Measurements from ENCODE around the gene ZBTB8A. TPM values are rescaled to one million over a fixed set of nuclear protein-coding genes. Genes with fewer than 3 reads are reported as not detected.

The ZBTB8A gene
- total and polyA plus RNA-seq, 2 of the 8 experiments (the other 6 are each of a cell fraction or from before 2014, with no cell fraction given): 2.9 to 10.4 TPM

GRCh38 chr1:32605711-32606424, 66.6 kb downstream of the ZBTB8A start:
- FAIRE-seq: no peak
- Histone ChIP-seq H2BK20ac (ENCODE audit: low read length) (no peak overlapping the region), H4K8ac (ENCODE audit: extremely low read depth, insufficient read depth, low read length) (no peak overlapping the region), H2BK120ac (replicated peaks; ENCODE audit: low read depth, low read length) (no peak overlapping the region), H3K56ac (replicated peaks; ENCODE audit: insufficient read length, low read depth, low read length) (no peak overlapping the region), H4K20me1 (replicated peaks in 1 of 2; ENCODE audit: control insufficient read depth in 1 of 2, insufficient read depth in 2 of 2, low read length in 2 of 2) (peaks cover 0 to 2% of the 10 kb centered on the region in 2 experiments), H3K23me2 (ENCODE audit: low read depth, low read length) (no peaks in the 10 kb centered on the region), H3K9me3 (ENCODE audit: insufficient read depth in 2 of 2, low read depth in 1 of 2, low read length in 1 of 2) (peaks cover 0 to 2% of the 10 kb centered on the region in 2 experiments; a peak in 1 of 4 replicates), H3K27ac (ENCODE audit: low read depth, low read length) (no peak overlapping the region), H2AK5ac (ENCODE audit: low read depth, low read length) (no peak overlapping the region), H3K36me3 (ENCODE audit: control insufficient read depth in 2 of 4, insufficient read depth in 4 of 4, low read length in 3 of 4) (peaks cover 0 to 3% (median 0%) of the 10 kb centered on the region in 4 experiments; a peak in 2 of 8 replicates), H4K91ac (replicated peaks; ENCODE audit: insufficient read length, low read length) (no peak overlapping the region), H3K14ac (ENCODE audit: insufficient read length) (no peak overlapping the region), H3K18ac (ENCODE audit: extremely low read depth, low read length) (no peak overlapping the region), H2BK15ac (ENCODE audit: low read length) (no peak overlapping the region), H2AFZ (ENCODE audit: low read length) (no peak overlapping the region), H4K5ac (ENCODE audit: insufficient read length, low read depth, low read length) (no peak overlapping the region), H3K27me3 (replicated peaks in 1 of 4; ENCODE audit: control insufficient read depth in 3 of 4, extremely low read depth in 1 of 4, insufficient read depth in 3 of 4, low read length in 3 of 4) (no peaks in the 10 kb centered on the region), H3K4me1 (replicated peaks in 1 of 4; ENCODE audit: control insufficient read depth in 3 of 4, insufficient read depth in 4 of 4, low read length in 3 of 4) (no peaks in the 10 kb centered on the region), H2BK12ac (ENCODE audit: low read depth, low read length) (0 out of 2 replicates have a peak overlapping the region, but pooled peaks have one; percentile 33), H3K79me2 (ENCODE audit: control insufficient read depth in 1 of 2, insufficient read depth in 2 of 2, low read length in 2 of 2) (no peaks in the 10 kb centered on the region), H3K79me1 (ENCODE audit: low read depth, low read length) (no peaks in the 10 kb centered on the region), H3K4me3 (ENCODE audit: extremely low read depth in 1 of 4, insufficient read depth in 2 of 4, low read depth in 3 of 4, low read length in 4 of 4) (no peak overlapping the region), H3K4me2 (ENCODE audit: insufficient read depth in 1 of 2, low read depth in 2 of 2, low read length in 2 of 2) (no peak overlapping the region), H3K9ac (replicated peaks in 1 of 4; ENCODE audit: extremely low read depth in 1 of 4, low read depth in 3 of 4, low read length in 3 of 4) (no peak overlapping the region), H2BK5ac (ENCODE audit: low read depth, low read length) (no peak overlapping the region), H3K23ac (ENCODE audit: insufficient read length) (no peak overlapping the region), H3K4ac (replicated peaks; ENCODE audit: insufficient read length, low read depth, low read length) (no peak overlapping the region)
- WGBS, 2 experiments (ENCODE audit: extremely low coverage in 1 of 2, insufficient coverage in 1 of 2, insufficient read length in 1 of 2, insufficient replicate concordance in 2 of 2, low coverage in 1 of 2, low lambda C conversion rate in 2 of 2, missing lambda C conversion rate in 1 of 2): 94% methylated on average over 17 of the region's 17 CpGs; no CpG with 5 or more reads in 1 of the 2 experiments
- CTCF ChIA-PET (ENCODE audit: partially characterized antibody): interaction anchor here (0.6 to 1.5 kb wide), 3 partner anchors 14 to 205 kb away, joined by 3 to 7 read pairs (median 4); no protein-coding TSS in a partner anchor
- TF ChIP-seq POLR2AphosphoS5 (IDR thresholded peaks at IDR 0.05; ENCODE audit: low read depth, low read length) (no peak), SP4 (IDR thresholded peaks at IDR 0.05; ENCODE audit: low read length) (no peak), E2F6 (IDR thresholded peaks at IDR 0.05) (no peak), JUN (IDR thresholded peaks at IDR 0.05; ENCODE audit: low read depth, low read length) (no peak), SIN3A (conservative IDR thresholded peaks at IDR 0.05 in 1 of 2, IDR thresholded peaks at IDR 0.05 in 1 of 2; ENCODE audit: low read depth in 1 of 2, low read length in 2 of 2) (no peak), CTBP2 (IDR thresholded peaks at IDR 0.05; ENCODE audit: borderline replicate concordance, insufficient read depth, insufficient read length, low read length) (no peak), SP2 (IDR thresholded peaks at IDR 0.05; ENCODE audit: low read length) (no peak), RXRA (IDR thresholded peaks at IDR 0.05; ENCODE audit: insufficient read depth, low read depth, low read length) (no peak), TAF1 (IDR thresholded peaks at IDR 0.05; ENCODE audit: low read depth, low read length) (no peak), SP1 (IDR thresholded peaks at IDR 0.05; ENCODE audit: low read depth, low read length) (no peak)
- POLR2A ChIA-PET (ENCODE audit: partially characterized antibody): interaction anchor here (0.9 to 1.6 kb wide), 4 partner anchors 11 to 45 kb away, joined by 3 to 8 read pairs (median 4); partner anchors contain the start of gene RBBP4
- no peak for DNase-seq (ENCODE audit: low read depth in 1 of 2, low spot score in 2 of 2)
